ENCODE results near the gene SCUBE2.
A peak's percentile ranks its signal among the peaks of the same experiment; 100 is the strongest.

The SCUBE2 gene

DNA sequence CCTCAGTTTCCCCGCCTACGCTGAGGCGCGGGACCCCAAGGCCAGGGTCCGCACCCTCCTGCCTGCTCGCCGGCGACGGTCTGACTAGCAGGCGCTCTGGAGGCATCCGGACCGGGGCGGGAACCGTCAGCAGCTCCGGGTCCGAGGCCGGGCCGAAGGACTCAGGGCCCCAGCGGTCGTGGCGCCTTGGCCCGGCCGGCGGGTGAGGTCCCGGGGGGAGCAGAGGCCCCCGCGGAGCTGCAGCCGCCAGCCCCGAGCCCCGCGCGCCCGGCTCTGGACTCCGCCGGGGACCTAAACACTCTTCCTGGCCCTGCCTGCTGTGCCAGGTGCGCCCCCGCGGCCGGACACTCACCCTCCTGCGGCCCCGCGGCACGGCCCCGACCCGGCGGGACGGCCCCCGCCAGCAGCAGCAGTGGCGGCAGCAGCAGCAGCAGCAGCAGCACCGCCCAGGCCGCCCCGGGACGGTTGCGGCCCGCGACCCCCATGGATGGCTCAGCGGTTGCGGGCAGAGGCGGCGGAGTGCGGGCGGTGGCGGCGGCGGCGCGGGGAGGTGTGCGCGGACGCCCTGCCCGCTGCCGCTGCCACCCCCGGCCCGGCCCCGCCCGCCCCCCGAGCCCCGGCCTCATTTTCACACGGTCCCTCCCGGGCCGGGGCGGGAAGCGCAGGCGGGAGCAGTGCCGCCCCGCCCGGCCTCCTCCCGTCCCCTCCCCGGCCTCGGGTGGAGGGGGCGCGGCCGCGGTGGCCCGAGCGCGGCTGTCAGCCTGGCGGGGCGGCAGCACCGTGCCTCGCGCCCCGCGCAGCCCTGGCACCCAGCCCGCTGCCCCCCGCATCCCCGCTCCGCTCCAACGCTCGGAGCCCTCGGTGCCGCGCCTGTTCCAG is at the start of gene SCUBE2:
Gene SCUBE2, minus strand, starts transcription at position 556 of the 879 bp plus-strand sequence. Its CDS starts 71 bp downstream, at position 485.
- no peak for DNase-seq

GRCh38 chr11:9141186-9141585 is 49.8 kb upstream of the SCUBE2 start:
- DNase-seq = no peak

GRCh38 chr11:9139628-9140357 is 48.4 kb upstream of the SCUBE2 start:
- DNase-seq = no peak

- no peak for DNase-seq
These were observed 47.5 kb upstream of the SCUBE2 start for GRCh38 chr11:9138612-9139579.

- no peak for DNase-seq
These were observed 46.7 kb upstream of the SCUBE2 start for GRCh38 chr11:9138133-9138453.

DNA sequence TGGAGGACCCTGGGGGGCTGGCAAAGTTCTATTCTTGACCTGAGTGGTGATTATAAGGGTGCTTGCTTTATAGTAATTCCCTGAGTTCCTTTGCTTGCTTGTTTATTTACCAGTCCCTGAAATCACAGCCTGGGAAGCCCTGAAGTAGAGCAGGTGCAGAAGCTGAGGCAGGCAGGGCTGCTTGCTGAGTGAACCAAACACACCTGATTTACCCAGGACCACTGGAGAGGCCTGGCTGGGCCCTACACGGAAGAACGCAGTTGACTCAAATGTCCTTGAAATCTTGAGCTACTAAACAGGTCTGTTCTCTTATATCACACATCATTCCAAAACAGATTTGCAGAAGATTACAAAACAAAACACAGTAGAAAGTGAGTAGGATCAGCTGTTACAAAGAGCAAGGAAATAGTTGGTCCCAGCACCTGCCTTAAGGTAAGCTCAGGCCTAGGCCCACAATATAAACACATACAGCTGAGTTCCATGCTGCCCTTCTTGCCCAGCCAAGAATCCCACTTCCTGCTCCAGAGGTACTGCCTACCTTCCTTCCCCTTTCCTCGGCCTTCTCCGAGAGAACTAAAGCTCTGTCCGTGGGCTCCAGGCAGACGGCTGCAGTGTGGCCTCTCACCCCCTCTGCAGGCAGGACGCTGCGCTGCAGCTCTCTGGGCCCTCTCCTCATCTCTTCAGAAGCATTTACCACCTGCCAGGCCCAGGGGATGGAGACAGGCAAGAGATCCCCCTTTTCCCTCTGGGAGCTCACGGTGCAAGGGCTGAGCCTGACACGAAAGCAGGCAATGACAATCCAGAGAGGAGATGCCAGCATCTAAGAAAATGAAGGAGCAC is 46.1 kb upstream of the SCUBE2 start:
- DNase-seq = peak; percentile 60

DNA sequence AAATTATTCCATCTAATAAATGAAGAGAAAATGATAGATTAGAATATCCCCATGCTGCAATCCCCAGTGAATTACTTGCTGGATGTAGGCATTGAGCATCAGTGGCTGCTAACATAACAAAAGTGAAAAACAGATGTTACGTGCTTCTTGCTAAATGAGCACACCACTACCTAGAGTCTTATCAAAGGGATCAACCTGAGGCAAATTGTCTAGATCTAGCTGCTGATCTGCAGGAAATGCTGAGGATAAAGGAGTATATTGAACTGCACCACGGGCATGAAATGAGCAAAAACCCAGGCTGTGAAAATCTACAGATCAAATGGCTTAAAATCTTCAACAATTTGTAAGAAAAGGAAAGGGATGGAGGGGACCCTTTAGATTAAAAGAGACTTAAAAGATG is 45.3 kb upstream of the SCUBE2 start:
- no peak for DNase-seq

DNA sequence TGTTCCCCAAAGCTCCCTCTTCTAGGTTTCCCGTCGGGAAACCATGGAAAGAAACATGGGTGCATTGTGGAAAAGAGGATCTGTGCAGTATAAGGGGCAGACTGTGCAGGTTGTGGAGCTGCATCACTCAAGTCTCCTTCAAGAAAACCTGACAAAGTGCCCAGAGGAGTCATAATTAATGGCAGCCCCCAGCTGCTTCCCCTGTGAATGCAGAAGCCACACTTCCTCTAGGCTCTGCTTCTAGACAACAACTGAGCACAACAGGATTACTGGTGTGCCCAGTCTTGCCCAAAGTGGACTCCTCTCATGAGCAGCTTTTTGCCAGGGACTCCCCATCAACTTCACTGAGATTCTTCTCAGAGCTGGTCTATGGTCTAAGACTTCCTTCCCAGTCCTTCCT is 42.6 kb upstream of the SCUBE2 start:
- DNase-seq = no peak

- no peak for DNase-seq
These were observed 40.9 kb upstream of the SCUBE2 start for GRCh38 chr11:9132203-9132878.

- no peak for DNase-seq
These were observed 38.9 kb upstream of the SCUBE2 start for GRCh38 chr11:9130297-9130696.

GRCh38 chr11:9126636-9127035 is 35.2 kb upstream of the SCUBE2 start:
- DNase-seq = no peak

DNA sequence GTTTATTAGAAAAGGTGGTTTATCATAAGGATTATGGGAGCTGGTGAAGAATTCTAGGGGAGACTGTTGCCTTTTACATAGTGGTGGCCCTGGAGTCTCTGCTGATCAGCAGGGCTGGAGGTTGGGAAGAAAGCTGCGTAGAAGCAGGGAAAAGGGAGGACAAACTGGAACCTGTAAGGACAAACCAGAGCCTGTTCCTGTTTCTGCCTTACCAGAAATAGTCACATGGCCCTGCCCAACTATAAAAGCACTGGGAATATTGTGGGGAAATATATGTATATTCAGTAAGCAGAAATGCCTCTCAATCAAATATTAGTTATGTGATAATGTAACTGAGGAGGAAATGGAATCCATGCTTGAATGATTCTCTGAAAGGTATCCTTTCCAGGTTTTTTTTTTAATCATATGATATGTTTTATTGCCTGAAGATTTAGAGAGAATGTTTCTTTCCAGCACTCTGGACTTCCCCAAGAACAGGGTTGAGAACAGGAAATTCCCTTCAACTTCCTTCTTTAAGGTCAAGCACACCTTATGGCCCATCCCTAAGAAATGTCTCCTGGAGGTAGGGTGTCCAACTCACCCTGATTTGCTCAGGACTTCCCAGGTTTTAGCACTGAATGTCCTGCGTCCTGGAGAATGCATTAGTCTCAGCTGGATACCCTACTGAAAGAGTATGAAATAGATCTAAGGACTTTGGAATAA is 33.9 kb upstream of the SCUBE2 start:
- DNase-seq = no peak

DNA sequence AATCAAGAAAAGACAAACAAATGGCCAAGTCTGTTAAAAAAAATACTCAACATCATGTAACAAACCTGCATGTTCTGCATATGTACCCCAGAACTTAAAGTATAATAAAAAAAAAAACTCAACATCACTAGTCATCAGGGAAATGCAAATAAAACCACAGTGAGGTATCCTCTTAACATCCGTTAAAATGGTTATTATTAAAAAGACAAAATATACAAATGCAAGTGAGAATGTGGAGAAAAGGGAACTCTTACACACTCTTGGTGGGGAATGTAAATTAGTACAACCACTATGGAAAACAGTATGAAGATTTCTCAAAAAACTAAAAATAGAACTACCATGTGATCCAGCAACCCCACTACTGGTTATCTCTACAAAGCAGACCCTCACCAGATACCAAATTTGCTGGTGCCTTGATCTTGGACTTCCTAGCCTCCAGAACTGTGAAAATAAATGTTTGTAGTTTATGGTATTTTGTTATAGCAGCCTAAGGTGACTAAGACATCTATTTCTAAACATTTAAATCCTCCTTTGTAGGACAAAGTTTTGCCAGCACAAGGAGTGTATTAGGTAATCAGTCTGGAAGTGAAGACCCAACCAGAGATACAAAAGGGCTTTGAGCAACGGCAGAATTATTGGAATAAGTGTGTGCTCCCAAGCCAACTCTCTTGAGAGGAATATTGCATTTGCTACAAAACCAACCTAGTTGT is 32.4 kb upstream of the SCUBE2 start:
- DNase-seq = no peak

DNA sequence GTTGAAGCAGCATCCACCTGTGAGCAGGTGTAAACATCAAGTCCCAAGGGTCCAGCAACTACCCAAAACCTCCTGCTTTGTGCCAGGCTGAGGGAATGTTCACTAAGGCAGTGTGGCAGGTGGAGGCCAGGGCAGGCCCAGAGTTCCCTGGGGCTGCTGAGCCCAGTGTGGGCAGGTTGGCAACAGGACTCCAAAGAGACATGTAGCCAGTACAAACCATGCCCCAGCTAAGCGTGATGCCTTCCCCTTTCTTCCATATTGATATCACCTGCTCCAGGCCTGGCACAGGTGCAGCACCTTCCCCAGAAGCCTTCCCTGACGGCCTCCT is 30.0 kb upstream of the SCUBE2 start:
- no peak for DNase-seq

- DNase-seq = no peak
These were observed 29.5 kb upstream of the SCUBE2 start for GRCh38 chr11:9120664-9121468.

GRCh38 chr11:9118277-9118676 is 26.9 kb upstream of the SCUBE2 start:
- no peak for DNase-seq

GRCh38 chr11:9112075-9112474 is 20.7 kb upstream of the SCUBE2 start:
- DNase-seq = no peak

DNA sequence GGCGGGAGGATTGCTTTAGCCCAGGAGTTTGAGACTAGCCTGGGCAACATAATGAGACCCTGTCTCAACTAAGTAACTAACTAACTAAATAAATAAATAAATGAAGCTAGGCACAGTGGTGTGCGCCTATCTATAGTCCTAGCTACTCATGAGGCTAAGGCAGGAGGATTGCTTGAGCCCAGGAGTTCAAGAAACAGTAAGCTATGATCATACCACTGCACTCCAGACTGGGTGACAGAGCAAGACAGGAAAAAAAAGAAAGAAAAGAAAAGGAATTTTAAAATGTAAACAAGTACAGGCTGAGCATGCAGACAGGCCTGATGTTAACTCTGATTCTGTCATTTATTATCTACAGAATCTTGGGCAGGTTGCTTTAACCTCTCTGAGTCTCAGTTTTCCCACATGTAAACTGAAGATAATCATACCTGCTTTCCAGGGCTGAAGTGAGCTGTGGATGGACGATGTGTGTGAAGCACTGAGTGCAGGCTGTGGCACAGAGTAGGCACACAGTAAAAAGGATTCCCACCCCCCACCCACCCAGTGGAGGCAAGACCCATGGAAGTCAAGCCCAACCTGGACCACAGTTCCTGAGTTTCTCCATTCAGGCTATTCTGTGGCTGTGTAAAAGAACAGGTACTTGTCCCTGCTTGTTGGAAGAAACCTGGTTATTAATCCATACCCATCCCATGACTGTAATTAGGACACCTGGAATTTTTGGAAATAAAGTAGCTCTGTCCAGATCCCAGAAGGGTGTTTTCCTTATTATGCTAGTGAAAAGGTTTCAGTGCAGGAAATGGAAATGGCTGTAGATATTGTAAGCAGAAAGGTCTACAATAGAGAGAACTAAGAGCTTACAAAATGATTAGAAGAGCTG is 18.7 kb upstream of the SCUBE2 start:
- no peak for DNase-seq

GRCh38 chr11:9104580-9104979 is 13.2 kb upstream of the SCUBE2 start:
- DNase-seq = no peak
